ENCODE measurements around the gene CDH11.

The CDH11 gene

GRCh38 chr16:64962786-64963185, 159.1 kb downstream of the CDH11 start:
- DNase-seq (ENCODE audit: low read depth in 1 of 2, low spot score in 1 of 2), result no peak
- H3K27ac ChIP-seq (replicated peaks), result no peak overlapping the region
- TF ChIP-seq GABPA (IDR thresholded peaks at IDR 0.05; ENCODE audit: low read depth) (no peak), CTCF (IDR thresholded peaks at IDR 0.05; ENCODE audit: insufficient read depth, low read length) (no peak), REST (IDR thresholded peaks at IDR 0.05; ENCODE audit: insufficient replicate concordance, low read depth) (no peak), POLR2AphosphoS5 (IDR thresholded peaks at IDR 0.05; ENCODE audit: low read depth) (no peak), SPI1 (IDR thresholded peaks at IDR 0.05; ENCODE audit: borderline replicate concordance, low read depth) (no peak)
- no peak overlapping the region for H3K4me3 ChIP-seq (replicated peaks; ENCODE audit: insufficient read depth, low read length)
- H3K27me3 ChIP-seq (ENCODE audit: insufficient read depth, poor library complexity, severe bottlenecking), result no peaks in the 10 kb centered on the region

GRCh38 chr16:64957246-64957645, 164.6 kb downstream of the CDH11 start:
- Histone ChIP-seq H3K27me3 (ENCODE audit: insufficient read depth, poor library complexity, severe bottlenecking) (no peaks in the 10 kb centered on the region), H3K4me3 (replicated peaks; ENCODE audit: insufficient read depth, low read length) (no peak overlapping the region), H3K27ac (replicated peaks) (no peak overlapping the region)
- DNase-seq (ENCODE audit: low read depth in 1 of 2, low spot score in 1 of 2), result no peak
- no peak for TF ChIP-seq SPI1 (IDR thresholded peaks at IDR 0.05; ENCODE audit: borderline replicate concordance, low read depth)

- DNase-seq (ENCODE audit: low read depth in 1 of 2, low spot score in 1 of 2), result no peak
Measured at GRCh38 chr16:64952177-64952576, 169.7 kb downstream of the CDH11 start.

More at GRCh38 chr16:64952177-64952576, 169.7 kb downstream of the CDH11 start:
- Histone ChIP-seq H3K4me3 (replicated peaks; ENCODE audit: insufficient read depth, low read length) (no peak overlapping the region), H3K27me3 (ENCODE audit: insufficient read depth, poor library complexity, severe bottlenecking) (no peaks in the 10 kb centered on the region), H3K27ac (replicated peaks) (no peak overlapping the region)
- TF ChIP-seq CTCF (IDR thresholded peaks at IDR 0.05; ENCODE audit: insufficient read depth, low read length), result no peak
- no peak for TF ChIP-seq GABPA (IDR thresholded peaks at IDR 0.05; ENCODE audit: low read depth)
- no peak for TF ChIP-seq REST (IDR thresholded peaks at IDR 0.05; ENCODE audit: insufficient replicate concordance, low read depth)
- TF ChIP-seq SPI1 (IDR thresholded peaks at IDR 0.05; ENCODE audit: borderline replicate concordance, low read depth), result no peak
- no peak for TF ChIP-seq POLR2AphosphoS5 (IDR thresholded peaks at IDR 0.05; ENCODE audit: low read depth)
